Hypothalamus (tissue), 51 donors: ENCODE measurements around the gene TMPRSS12.
"Not testable (repeated sequence)": the region's sequence is repeated elsewhere in the genome, so short reads cannot be mapped to it uniquely, and the experiment has no call there.

Experiments
- DNase-seq, 51 donors: peaks; one replicate each; lab custom pipeline; 2025; lab: John Stamatoyannopoulos, UW

The TMPRSS12 gene

GRCh38 chr12:50925342-50925651, 82.6 kb downstream of the TMPRSS12 start:
- peak in 5 of 51 donors; percentile 22 to 57 (median 50) for DNase-seq

- no peak for DNase-seq
Observed at GRCh38 chr12:50925920-50926319, 83.2 kb downstream of the TMPRSS12 start.

- peak in 1 of 51 donors; percentile 18 for DNase-seq
Observed at GRCh38 chr12:50926415-50926814, 83.7 kb downstream of the TMPRSS12 start.

GRCh38 chr12:50926932-50927331, 84.2 kb downstream of the TMPRSS12 start:
- peak in 1 of 51 donors; percentile 9 for DNase-seq

- no peak for DNase-seq
Observed at GRCh38 chr12:50927356-50927755, 84.6 kb downstream of the TMPRSS12 start.

- DNase-seq = no peak
Observed at GRCh38 chr12:50927766-50928224, 85.1 kb downstream of the TMPRSS12 start.

- DNase-seq = peak in 1 of 51 donors; percentile 9
Observed at GRCh38 chr12:50928392-50928791, 85.7 kb downstream of the TMPRSS12 start.

- no peak for DNase-seq
Observed at GRCh38 chr12:50929831-50930230, 87.1 kb downstream of the TMPRSS12 start.

- DNase-seq = not testable (repeated sequence)
Observed at GRCh38 chr12:50930477-50930876, 87.8 kb downstream of the TMPRSS12 start.

- DNase-seq = no peak
Observed at GRCh38 chr12:50932787-50933280, 90.1 kb downstream of the TMPRSS12 start.

GRCh38 chr12:50933459-50934124, 90.9 kb downstream of the TMPRSS12 start:
- DNase-seq = no peak

GRCh38 chr12:50934371-50934851, 91.7 kb downstream of the TMPRSS12 start:
- peak in 1 of 51 donors; percentile 13 for DNase-seq

- DNase-seq = no peak
Observed at GRCh38 chr12:50934981-50935807, 92.5 kb downstream of the TMPRSS12 start.

- DNase-seq = no peak
Observed at GRCh38 chr12:50936821-50937530, 94.2 kb downstream of the TMPRSS12 start.
